Lower leg skin (tissue), 3 donors: ENCODE data around the gene CCDC63.

Source experiments
- CTCF ChIP-seq, 3 donors: fragments of 450-650 bp; IDR thresholded peaks; one replicate each; pipeline ENCODE4 v1.5.1; 2016; ENCODE audit warnings: antibody characterized with exemption in 3 of 3, mild to moderate bottlenecking in 3 of 3, moderate library complexity in 2 of 3
- POLR2A ChIP-seq, 2 donors: fragments of 450-650 bp; IDR thresholded peaks; one replicate each; pipeline ENCODE4 v1.6.1; 2016 to 2017; ENCODE audit warnings: antibody characterized with exemption in 2 of 2, mild to moderate bottlenecking in 1 of 2, moderate library complexity in 1 of 2

GRCh38 chr12:110865521-110865920, 18.7 kb downstream of the CCDC63 start:
- TF ChIP-seq CTCF (IDR thresholded peaks at IDR 0.05), result no peak
- no peak for TF ChIP-seq POLR2A (IDR thresholded peaks at IDR 0.05)
